Measurements from ENCODE around the gene CACNA1I. TPM values are rescaled to one million over a fixed set of nuclear protein-coding genes. Genes with fewer than 3 reads are reported as not detected.

CACNA1I gene
- total RNA-seq, 1 donor from 2014 or later, result 0.07 TPM

GRCh38 chr22:39656495-39657490 lies 86.2 kb downstream of the CACNA1I start:
- Mint-ChIP-seq H3K4me1 (peaks cover 6% of the 10 kb centered on the region), H3K9me3 (no peaks in the 10 kb centered on the region), H3K36me3 (ENCODE audit: low read depth) (no peaks in the 10 kb centered on the region), H3K4me3 (no peak overlapping the region), H3K27ac (ENCODE audit: unreplicated experiment) (no peak overlapping the region), H3K27me3 (ENCODE audit: low read depth) (peaks cover 53% of the 10 kb centered on the region)
- no peak for TF ChIP-seq CTCF (conservative IDR thresholded peaks at IDR 0.05)
- DNase-seq (ENCODE audit: low read depth, low spot score), result no peak

GRCh38 chr22:39658367-39658766 lies 87.8 kb downstream of the CACNA1I start:
- H3K36me3 Mint-ChIP-seq (ENCODE audit: low read depth), result no peaks in the 10 kb centered on the region
- no peak overlapping the region for H3K27ac Mint-ChIP-seq (ENCODE audit: unreplicated experiment)
- H3K9me3 Mint-ChIP-seq, result no peaks in the 10 kb centered on the region
- H3K4me3 Mint-ChIP-seq, result no peak overlapping the region
- no peak for DNase-seq (ENCODE audit: low read depth, low spot score)
- no peak for TF ChIP-seq CTCF (conservative IDR thresholded peaks at IDR 0.05)
- H3K4me1 Mint-ChIP-seq, result peaks cover 11% of the 10 kb centered on the region
- peaks cover 66% of the 10 kb centered on the region for H3K27me3 Mint-ChIP-seq (ENCODE audit: low read depth)

- Mint-ChIP-seq H3K4me1 (peaks cover 11% of the 10 kb centered on the region), H3K27me3 (ENCODE audit: low read depth) (peaks cover 72% of the 10 kb centered on the region), H3K9me3 (no peaks in the 10 kb centered on the region), H3K27ac (ENCODE audit: unreplicated experiment) (no peak overlapping the region), H3K4me3 (no peak overlapping the region), H3K36me3 (ENCODE audit: low read depth) (no peaks in the 10 kb centered on the region)
- no peak for DNase-seq (ENCODE audit: low read depth, low spot score)
- no peak for TF ChIP-seq CTCF (conservative IDR thresholded peaks at IDR 0.05)
These were observed 88.4 kb downstream of the CACNA1I start for GRCh38 chr22:39658806-39659463.

GRCh38 chr22:39661501-39661841 lies 90.9 kb downstream of the CACNA1I start:
- Mint-ChIP-seq H3K9me3 (no peaks in the 10 kb centered on the region), H3K4me3 (no peak overlapping the region), H3K4me1 (peaks cover 5% of the 10 kb centered on the region), H3K27ac (ENCODE audit: unreplicated experiment) (no peak overlapping the region), H3K27me3 (ENCODE audit: low read depth) (peaks cover 79% of the 10 kb centered on the region), H3K36me3 (ENCODE audit: low read depth) (no peaks in the 10 kb centered on the region)
- DNase-seq (ENCODE audit: low read depth, low spot score), result no peak
- no peak for TF ChIP-seq CTCF (conservative IDR thresholded peaks at IDR 0.05)

- Mint-ChIP-seq H3K4me3 (no peak overlapping the region), H3K4me1 (peaks cover 5% of the 10 kb centered on the region), H3K27me3 (ENCODE audit: low read depth) (peaks cover 80% of the 10 kb centered on the region), H3K36me3 (ENCODE audit: low read depth) (no peaks in the 10 kb centered on the region), H3K27ac (ENCODE audit: unreplicated experiment) (no peak overlapping the region), H3K9me3 (no peaks in the 10 kb centered on the region)
- TF ChIP-seq CTCF (conservative IDR thresholded peaks at IDR 0.05), result no peak
- DNase-seq (ENCODE audit: low read depth, low spot score), result no peak
These were observed 91.5 kb downstream of the CACNA1I start for GRCh38 chr22:39661842-39662685.
